Spleen (tissue), 7 donors: ENCODE data around the gene SLC38A7.

Experiments used
- CTCF ChIP-seq, 11 experiments: fragments of 200-600 bp in 7 of 11; fragments of 450-650 bp in 4 of 11; sonication (generic) in 4 of 11; IDR thresholded peaks in 8 of 11; conservative IDR thresholded peaks in 3 of 11; 1 replicate in 7 of 11; 2 replicates in 4 of 11; pipeline versions ENCODE4 v1.4.0 to v1.8.0; 2016 to 2021; ENCODE audit warnings: antibody characterized with exemption in 11 of 11, inconsistent platforms in 4 of 11, mild to moderate bottlenecking in 1 of 11
- POLR2A ChIP-seq, 3 donors: fragments of 450-650 bp; IDR thresholded peaks; one replicate each; pipeline ENCODE4 v1.5.1; 2017; ENCODE audit warnings: antibody characterized with exemption in 3 of 3, mild to moderate bottlenecking in 1 of 3
- POLR2AphosphoS5 ChIP-seq, 3 donors: sonication (generic); formaldehyde crosslinking; IDR thresholded peaks; one replicate each; pipeline ENCODE4 v1.5.1; 2017; ENCODE audit warnings: antibody characterized with exemption in 3 of 3
- donor health status: DM: no; HTN: no; CAD: no; lungs with moderate emphysema.
- donor health status: DM: no; HTN: no; CAD: no.
- donor health status: DM: no; HTN: no; CAD: no.

- no peak for TF ChIP-seq POLR2AphosphoS5 (IDR thresholded peaks at IDR 0.05)
- TF ChIP-seq POLR2A (IDR thresholded peaks at IDR 0.05), result no peak
- TF ChIP-seq CTCF (IDR thresholded peaks at IDR 0.05 in 8 of 11, conservative IDR thresholded peaks at IDR 0.05 in 3 of 11), result no peak
These were observed 5.9 kb downstream of the SLC38A7 start for GRCh38 chr16:58678716-58679115.
